GM23338 (cell line): ENCODE measurements around the gene RBM22. TPM values are rescaled to one million over a fixed set of nuclear protein-coding genes. Genes with fewer than 3 reads are reported as not detected.
A peak's percentile ranks its signal among the peaks of the same experiment; 100 is the strongest.

ENCODE experiments used
- ATAC-seq: fragments of 200-7000 bp; cut with Tn5 transposase; 3 replicates; pipeline ENCODE4 v1.9.1; 2020
- DNase-seq: peaks from one replicate; pipeline ENCODE4 v3.0.0-alpha.2; 2015; ENCODE audit warnings: low spot score
- H2AFZ ChIP-seq: fragments of 200-600 bp; sonication (generic); 2 replicates; pipeline ENCODE4 v1.8.0; 2016; ENCODE audit warnings: antibody characterized with exemption, mild to moderate bottlenecking, moderate library complexity
- H3F3A ChIP-seq: fragments of 200-600 bp; sonication (generic); replicated peaks from 2 replicates; pipeline ENCODE4 v1.8.0; 2017; ENCODE audit warnings: antibody characterized with exemption, mixed run types, low read depth
- H3K27ac ChIP-seq: fragments of 200-600 bp; sonication (generic); 2 replicates; pipeline ENCODE4 v1.6.1; 2016; ENCODE audit warnings: low read depth
- H3K27me3 ChIP-seq: fragments of 200-600 bp; sonication (generic); 2 replicates; pipeline ENCODE4 v1.8.0; 2016; ENCODE audit warnings: mild to moderate bottlenecking, mixed run types, moderate library complexity; ENCODE audit not compliant: insufficient read depth
- H3K36me3 ChIP-seq: fragments of 200-600 bp; sonication (generic); 2 replicates; pipeline ENCODE4 v1.8.0; 2016; ENCODE audit warnings: mild to moderate bottlenecking; ENCODE audit not compliant: insufficient read depth
- H3K4me1 ChIP-seq: fragments of 200-600 bp; sonication (generic); 2 replicates; pipeline ENCODE4 v1.8.0; 2016; ENCODE audit warnings: mild to moderate bottlenecking, moderate library complexity; ENCODE audit not compliant: insufficient read depth
- H3K4me2 ChIP-seq: fragments of 200-600 bp; sonication (generic); 2 replicates; pipeline ENCODE4 v1.7.1; 2017; ENCODE audit warnings: mixed run types
- H3K4me3 ChIP-seq: fragments of 200-600 bp; sonication (generic); 2 replicates; pipeline ENCODE4 v1.6.1; 2016; ENCODE audit warnings: mixed run types
- H3K79me2 ChIP-seq: fragments of 200-600 bp; sonication (generic); replicated peaks from 2 replicates; pipeline ENCODE4 v1.8.0; 2017; ENCODE audit warnings: mild to moderate bottlenecking; ENCODE audit not compliant: insufficient read depth
- H3K9me2 ChIP-seq: fragments of 200-600 bp; sonication (generic); 2 replicates; pipeline ENCODE4 v1.8.0; 2017; ENCODE audit not compliant: insufficient read depth
- H4K20me1 ChIP-seq: fragments of 200-600 bp; sonication (generic); replicated peaks from 2 replicates; pipeline ENCODE4 v1.8.0; 2017; ENCODE audit warnings: mild to moderate bottlenecking; ENCODE audit not compliant: insufficient read depth
- H3K27ac Mint-ChIP-seq: 2 replicates; pipeline ENCODE4 v1.8.0; 2020; ENCODE audit warnings: inconsistent platforms, mild to moderate bottlenecking, moderate library complexity, mixed read lengths
- H3K27me3 Mint-ChIP-seq: 3 replicates; pipeline ENCODE4 v1.8.0; 2022; ENCODE audit warnings: low read depth, mild to moderate bottlenecking, moderate library complexity, mixed read lengths, inconsistent platforms; ENCODE audit not compliant: insufficient read depth, poor library complexity
- H3K36me3 Mint-ChIP-seq: 3 replicates; pipeline ENCODE4 v1.8.0; 2021; ENCODE audit warnings: low read depth, mild to moderate bottlenecking, inconsistent platforms, moderate library complexity, mixed read lengths
- H3K4me1 Mint-ChIP-seq: 3 replicates; pipeline ENCODE4 v1.8.0; 2020; ENCODE audit warnings: mild to moderate bottlenecking, inconsistent platforms, mixed read lengths
- H3K4me3 Mint-ChIP-seq: 3 replicates; pipeline ENCODE4 v1.8.0; 2021; ENCODE audit warnings: moderate library complexity, mild to moderate bottlenecking, inconsistent platforms, mixed read lengths
- H3K9me3 Mint-ChIP-seq: 3 replicates; pipeline ENCODE4 v1.8.0; 2020; ENCODE audit warnings: moderate library complexity, mild to moderate bottlenecking, inconsistent platforms, mixed read lengths
- CREB1 ChIP-seq: fragments of 250-450 bp; sonication (Bioruptor Pico); IDR thresholded peaks from 2 replicates; pipeline ENCODE4 v1.5.0; 2020; ENCODE audit warnings: low read depth, mild to moderate bottlenecking, moderate library complexity
- CTCF ChIP-seq, 2 experiments: fragments of 200-600 bp in 1 of 2; sonication (generic) in 1 of 2; conservative IDR thresholded peaks; 2 replicates each; pipeline versions ENCODE4 v1.5.1 to v1.6.1; 2016 to 2017; ENCODE audit warnings: antibody characterized with exemption in 2 of 2, low read depth in 2 of 2, mild to moderate bottlenecking in 2 of 2, moderate library complexity in 1 of 2
- ETS1 ChIP-seq: IDR thresholded peaks from 2 replicates; pipeline ENCODE4 v1.6.1; 2016; ENCODE audit warnings: antibody characterized with exemption
- EZH2 ChIP-seq: fragments of 200-600 bp; sonication (generic); IDR thresholded peaks from one replicate; pipeline ENCODE4 v1.8.0; 2017; ENCODE audit warnings: antibody characterized with exemption, mild to moderate bottlenecking, low read depth; ENCODE audit not compliant: unreplicated experiment
- EZH2phosphoT487 ChIP-seq: fragments of 200-600 bp; sonication (generic); IDR thresholded peaks from one replicate; pipeline ENCODE4 v1.8.1; 2018; ENCODE audit warnings: antibody characterized with exemption; ENCODE audit not compliant: unreplicated experiment
- JUNB ChIP-seq: IDR thresholded peaks from one replicate; pipeline ENCODE4 v1.6.1; 2016; ENCODE audit warnings: antibody characterized with exemption; ENCODE audit not compliant: unreplicated experiment
- NANOG ChIP-seq: IDR thresholded peaks from 2 replicates; pipeline ENCODE4 v1.6.1; 2016; ENCODE audit warnings: antibody characterized with exemption, borderline replicate concordance
- POLR2AphosphoS5 ChIP-seq: IDR thresholded peaks from 2 replicates; pipeline ENCODE4 v1.6.1; 2016; ENCODE audit warnings: antibody characterized with exemption, low read depth
- STAT1 ChIP-seq: IDR thresholded peaks from one replicate; pipeline ENCODE4 v1.6.1; 2016; ENCODE audit warnings: antibody characterized with exemption; ENCODE audit not compliant: unreplicated experiment
- ZNF114 ChIP-seq: fragments of 250-450 bp; sonication (Bioruptor Pico); IDR thresholded peaks from 2 replicates; pipeline ENCODE4 v1.5.0; 2020; ENCODE audit warnings: mild to moderate bottlenecking, moderate library complexity
- ZNF462 ChIP-seq: fragments of 250-450 bp; sonication (Bioruptor Pico); IDR thresholded peaks from 2 replicates; pipeline ENCODE4 v1.5.0; 2020; ENCODE audit warnings: mild to moderate bottlenecking, moderate library complexity
- polyA plus RNA-seq: library from polyadenylated mRNA; unstranded; fragments of >200 nt; fragmentation: Nextera tagmentation; extraction: Ambion mirVana; gene quantifications from 2 replicates; pipeline ENCODE4 v1.2.1, GENCODE V29; 2016
- total RNA-seq: library from RNA; depleted of rRNA; stranded (reverse); fragments of >200 nt; shearing (Covaris generic); gene quantifications from 2 replicates; pipeline ENCODE4 v1.2.3, GENCODE V29; 2014

RBM22 gene
- total and polyA plus RNA-seq, 2 experiments from 2014 or later = 23.4 to 32.3 TPM

GRCh38 chr5:150661821-150662596 is 38.9 kb downstream of the RBM22 start (continued):
- TF ChIP-seq ZNF462 (CRISPR knock-in tag) (no peak), POLR2AphosphoS5 (no peak), EZH2 (no peak)

GRCh38 chr5:150661086-150661485 is 39.8 kb downstream of the RBM22 start, which contains the start of gene MYOZ3:
TSS of gene MYOZ3 (plus strand) at chr5:150661251. CDS start at chr5:150662942, 1,691 bp downstream.
- peaks cover 3% of the 10 kb centered on the region; the same call in 1 of the 2 replicates for H3K27me3 ChIP-seq
- Mint-ChIP-seq H3K27me3 (peaks cover 25% of the 10 kb centered on the region), H3K4me3 (no peak within 1 kb of the TSS; the same call in 2 of the 3 replicates), H3K4me1 (peaks cover 29% of the 10 kb centered on the region), H3K9me3 (no peaks in the 10 kb centered on the region), H3K36me3 (no peaks in the 10 kb centered on the region; the same call in 2 of the 3 replicates), H3K27ac (no peak within 1 kb of the TSS)
- ATAC-seq = no peak; the same call in 2 of the 3 replicates
- no peaks in the 10 kb centered on the region for H3K36me3 ChIP-seq
- no peak for DNase-seq
- H4K20me1 ChIP-seq = no peaks in the 10 kb centered on the region
- H2AFZ ChIP-seq = peak within 1 kb of the TSS; percentile 84
- TF ChIP-seq JUNB = no peak
- no peak for TF ChIP-seq ETS1
- TF ChIP-seq CREB1 = no peak
- no peak for TF ChIP-seq CTCF (conservative IDR thresholded peaks at IDR 0.05; ENCODE audit: low read depth in 2 of 2)
- TF ChIP-seq NANOG = no peak
- no peak for TF ChIP-seq STAT1
- TF ChIP-seq ZNF114 (CRISPR knock-in tag) = no peak
- TF ChIP-seq EZH2phosphoT487 = no peak
- TF ChIP-seq EZH2 = no peak
- TF ChIP-seq POLR2AphosphoS5 = no peak
- H3K9me2 ChIP-seq = no peaks in the 10 kb centered on the region
- H3K4me2 ChIP-seq = no peak within 1 kb of the TSS
- H3K79me2 ChIP-seq = no peaks in the 10 kb centered on the region
- H3K27ac ChIP-seq = no peak within 1 kb of the TSS
- no peak within 1 kb of the TSS for H3K4me3 ChIP-seq
- no peaks in the 10 kb centered on the region; the same call in 1 of the 2 replicates for H3K4me1 ChIP-seq
- H3F3A ChIP-seq = no peaks in the 10 kb centered on the region
